HG03571 (cell line): ENCODE measurements around the gene CCDC63.

Experiments
- ATAC-seq: cut with Tn5 transposase; IDR thresholded peaks from one replicate; pipeline ENCODE4 v1.9.1; 2021; ENCODE audit not compliant: unreplicated experiment

CCDC63 gene

DNA sequence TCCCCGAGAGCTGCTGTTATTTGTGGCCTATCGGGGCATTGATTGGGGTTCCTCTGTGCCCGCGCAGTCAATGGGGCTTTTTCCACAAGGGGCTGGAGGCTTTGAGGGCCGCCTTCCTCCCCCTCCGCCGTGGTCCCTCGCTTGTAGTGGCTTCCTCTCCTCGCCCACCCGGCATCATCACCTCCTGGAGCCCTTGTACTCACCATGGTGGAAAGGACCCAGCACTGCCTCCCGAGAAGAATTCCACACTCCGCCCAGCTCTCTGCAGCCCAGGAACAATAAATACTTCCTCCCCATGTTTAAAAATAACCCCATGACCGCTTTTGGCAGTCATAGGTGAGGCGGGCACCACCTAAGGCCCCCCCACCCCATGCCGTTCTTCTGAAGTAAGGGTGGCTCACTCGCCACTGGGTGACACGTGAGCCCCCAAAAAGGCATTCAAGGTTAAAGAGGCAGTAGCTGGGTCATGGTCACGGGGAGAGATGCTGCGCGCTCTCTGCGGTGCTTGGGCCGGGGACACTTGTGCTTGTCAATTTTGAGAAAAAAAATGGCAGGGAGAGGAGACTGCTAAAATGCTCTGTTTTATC, 73.6 kb downstream of the CCDC63 start, which contains the start of gene MYL2:
MYL2 (minus strand) TSS at position 256 of the 587 bp plus-strand sequence; CDS start at position 206, 50 bp downstream.
- ATAC-seq, result no peak

DNA sequence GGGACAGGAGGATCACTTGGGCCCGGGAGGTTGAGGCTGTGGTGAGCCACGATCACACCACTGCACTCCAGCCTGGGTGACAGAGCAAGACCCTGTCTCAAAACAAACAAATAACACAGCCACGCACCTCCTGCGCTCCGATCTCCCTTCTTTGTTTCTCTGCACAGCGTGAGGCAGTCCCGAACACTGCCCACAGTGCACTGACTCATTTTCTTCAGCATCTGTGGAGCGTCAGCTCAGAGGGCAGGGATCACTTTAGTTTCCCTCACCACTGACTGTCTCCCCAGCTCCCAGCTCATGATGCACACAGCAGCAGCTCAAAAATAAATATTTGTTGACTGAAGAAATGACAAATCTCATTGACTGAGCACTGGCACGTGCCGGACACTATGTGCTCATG, 74.5 kb downstream of the CCDC63 start:
- no peak for ATAC-seq

DNA sequence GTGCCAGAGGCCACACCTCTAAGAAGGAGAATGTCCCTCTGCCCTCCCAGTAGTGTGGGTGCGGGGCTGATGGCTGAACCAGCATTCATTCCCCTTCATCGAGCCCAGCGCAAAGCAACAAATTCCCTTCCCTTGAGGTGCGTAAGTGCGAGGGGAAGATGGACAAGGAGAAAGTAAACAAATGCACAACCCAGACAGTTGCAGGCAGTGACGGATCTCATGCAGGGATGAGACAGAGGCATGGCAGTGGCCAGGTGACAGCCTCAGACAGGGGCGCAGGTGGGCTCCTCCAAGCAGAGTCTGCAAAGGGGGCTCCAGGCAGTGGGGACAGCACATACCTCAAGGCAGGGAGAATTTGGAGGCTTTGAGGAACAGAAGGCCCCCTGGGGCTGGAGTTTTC, 75.9 kb downstream of the CCDC63 start:
- ATAC-seq, result no peak

DNA sequence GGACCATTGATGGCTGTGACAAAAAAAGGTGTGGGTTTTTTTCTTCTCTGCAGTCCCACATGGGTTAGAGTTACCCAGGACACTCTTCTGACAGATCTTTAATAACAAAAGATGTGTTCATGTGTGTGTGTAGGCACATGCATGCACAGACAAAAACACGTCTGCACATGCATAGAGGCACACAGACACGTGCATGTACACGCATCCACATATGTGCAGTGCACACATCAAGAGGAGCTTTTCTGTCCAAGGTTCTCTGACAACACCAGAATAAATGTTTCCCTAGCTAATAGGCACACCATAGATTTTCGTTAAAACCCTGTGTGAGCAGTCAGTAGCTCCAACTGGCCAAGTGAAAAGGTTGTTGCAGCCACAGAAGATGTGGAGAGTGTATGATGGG, 76.4 kb downstream of the CCDC63 start:
- no peak for ATAC-seq

DNA sequence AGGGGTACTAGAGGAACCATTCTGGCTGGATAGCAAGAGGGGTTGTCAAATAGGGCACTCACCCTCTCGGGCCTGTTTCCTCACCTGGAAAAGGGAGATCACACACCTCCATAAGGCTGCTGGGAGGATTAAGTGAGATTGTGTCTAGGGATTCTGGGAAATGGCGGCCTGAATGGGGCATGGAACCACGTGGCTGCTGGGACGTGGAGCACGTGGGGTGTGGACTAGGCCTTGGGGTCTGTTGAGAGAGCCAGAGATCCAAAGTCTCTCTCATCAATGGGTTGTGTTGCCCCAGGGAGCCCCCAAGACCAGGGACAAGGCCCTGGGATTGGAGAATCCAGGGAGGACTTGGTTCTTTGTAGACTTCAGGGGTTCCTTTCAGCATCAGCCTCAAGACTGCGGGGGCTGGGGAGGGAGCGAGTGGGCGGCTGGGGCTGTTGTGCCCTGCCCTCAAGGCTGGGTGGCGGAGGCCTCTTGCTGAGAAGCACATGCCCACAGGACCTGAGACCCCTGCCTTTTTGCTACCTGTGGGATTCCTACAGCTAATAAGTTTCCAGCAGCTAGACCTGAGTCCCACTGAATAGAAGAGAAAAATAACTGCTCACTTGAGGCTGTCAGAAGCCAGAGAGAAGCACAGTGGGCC, 77.0 kb downstream of the CCDC63 start:
- no peak for ATAC-seq

DNA sequence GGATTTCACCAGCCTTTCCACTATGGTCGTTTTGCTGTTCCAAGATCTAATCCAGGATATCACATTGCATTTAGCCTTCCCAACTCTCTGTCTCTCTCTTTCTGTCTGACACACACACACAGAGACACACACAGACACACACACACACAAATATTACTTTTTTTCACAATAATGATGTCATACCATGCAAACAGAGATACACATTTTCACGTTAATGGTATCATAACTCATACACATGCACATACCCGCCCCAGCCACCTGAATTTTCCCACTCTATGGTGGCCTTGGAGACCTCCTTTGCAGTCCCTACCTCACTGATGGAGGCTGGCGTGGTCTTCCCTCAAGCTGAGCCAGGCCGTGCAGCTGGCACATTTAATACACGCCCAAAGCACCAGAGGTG, 80.8 kb downstream of the CCDC63 start:
- no peak for ATAC-seq

DNA sequence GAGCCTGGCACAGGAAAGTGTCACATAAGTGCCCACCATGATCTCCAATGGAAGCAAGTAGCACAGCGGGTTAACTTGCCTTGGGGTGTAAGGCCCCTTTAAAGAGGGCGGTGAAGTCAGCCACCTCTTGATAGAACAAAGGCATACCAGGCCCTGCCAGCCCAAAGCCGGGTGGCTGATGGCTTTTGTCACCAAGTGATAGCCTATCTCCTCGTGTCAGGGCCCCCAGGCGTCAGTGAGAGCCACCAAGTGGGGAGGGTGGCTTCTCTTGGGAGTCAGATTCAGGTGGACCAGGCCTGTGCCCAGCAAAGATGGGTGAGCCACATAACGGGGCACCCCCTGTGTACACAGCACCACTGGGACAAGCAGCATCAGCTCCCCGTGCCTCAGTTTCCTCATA, 81.9 kb downstream of the CCDC63 start:
- no peak for ATAC-seq

DNA sequence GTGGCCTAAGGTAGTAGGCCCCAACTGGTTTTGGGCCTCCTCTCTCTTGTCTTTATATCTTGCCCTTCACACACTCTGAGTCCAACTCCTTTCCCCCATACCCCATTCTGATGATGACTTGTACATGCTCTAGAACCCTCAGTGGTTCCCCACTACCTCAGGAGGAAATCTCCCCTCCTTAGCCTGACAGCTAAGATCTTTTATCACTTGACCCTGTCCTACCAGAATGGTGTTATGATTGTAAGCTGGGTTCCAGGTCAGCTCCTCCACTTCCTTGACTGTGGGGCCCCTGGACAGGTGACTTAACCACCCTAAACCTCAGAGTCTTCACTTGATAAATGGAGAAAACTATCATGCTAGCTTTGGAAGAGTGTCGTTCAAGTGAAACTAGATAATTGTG, 83.0 kb downstream of the CCDC63 start:
- ATAC-seq, result no peak

DNA sequence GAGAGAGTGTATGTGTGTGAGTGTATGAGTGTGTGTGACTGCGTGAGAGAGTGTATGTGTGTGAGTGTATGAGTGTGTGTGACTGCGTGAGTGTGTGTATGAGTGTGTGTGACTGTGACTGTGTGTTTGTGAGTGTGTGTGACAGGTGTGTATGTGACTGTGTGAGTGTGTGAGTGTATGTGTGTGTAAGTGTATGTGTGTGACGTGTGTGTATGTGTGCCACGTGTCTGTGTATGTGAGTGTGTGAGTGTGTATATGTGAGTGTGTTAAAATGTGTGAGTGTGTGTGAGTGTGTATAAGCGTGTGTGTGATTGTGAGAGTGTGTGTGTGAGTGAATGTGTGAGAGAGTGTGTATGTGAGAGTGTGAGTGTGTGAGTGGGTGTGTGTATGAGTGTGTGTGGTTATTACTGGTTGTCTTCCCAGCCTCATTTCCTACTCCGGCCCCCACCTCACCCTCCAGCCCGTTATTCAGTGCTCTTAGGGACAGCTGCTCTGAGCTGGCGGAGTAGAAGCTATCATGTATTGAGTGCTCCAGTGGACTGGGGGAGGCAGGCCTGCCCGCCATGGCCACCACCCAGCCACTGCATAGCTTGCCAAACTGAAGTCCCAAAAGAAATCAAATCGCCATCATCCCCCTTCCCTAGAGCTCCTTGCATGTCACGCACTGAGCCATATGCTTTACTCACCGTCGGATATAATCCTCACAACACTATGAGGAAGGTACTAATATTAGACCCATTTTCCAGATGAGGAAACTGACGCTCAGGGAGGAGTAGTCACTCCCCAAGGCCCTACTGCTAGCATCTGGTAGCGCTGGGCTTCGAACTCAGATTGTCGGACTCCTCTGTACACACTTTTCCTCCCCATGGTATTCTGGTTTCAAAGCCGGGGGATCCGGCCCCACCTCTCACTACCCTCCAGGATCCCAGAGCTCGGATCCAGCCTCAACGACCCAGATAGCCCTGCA, 83.8 kb downstream of the CCDC63 start:
- no peak for ATAC-seq

DNA sequence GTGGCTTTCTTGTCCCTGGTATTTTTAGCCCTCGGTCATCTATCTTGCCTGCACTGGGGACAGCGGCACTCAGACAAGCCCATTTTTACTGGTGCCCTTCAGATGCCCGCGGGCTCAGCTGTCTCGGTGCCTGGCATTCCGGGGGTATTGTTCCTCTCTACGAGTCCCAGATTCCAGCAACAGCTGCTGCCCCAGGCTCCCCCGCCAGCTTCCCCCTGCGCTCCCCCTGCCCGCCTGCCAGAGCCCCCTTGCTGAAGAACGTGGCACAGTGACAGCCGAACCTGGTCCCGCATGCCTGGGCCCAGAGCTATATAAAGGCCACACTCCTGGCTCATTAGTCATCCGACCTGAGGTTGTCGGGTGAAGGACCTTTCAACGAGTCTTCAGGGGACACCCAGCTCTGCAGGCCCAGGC, 84.5 kb downstream of the CCDC63 start:
- ATAC-seq, result no peak

DNA sequence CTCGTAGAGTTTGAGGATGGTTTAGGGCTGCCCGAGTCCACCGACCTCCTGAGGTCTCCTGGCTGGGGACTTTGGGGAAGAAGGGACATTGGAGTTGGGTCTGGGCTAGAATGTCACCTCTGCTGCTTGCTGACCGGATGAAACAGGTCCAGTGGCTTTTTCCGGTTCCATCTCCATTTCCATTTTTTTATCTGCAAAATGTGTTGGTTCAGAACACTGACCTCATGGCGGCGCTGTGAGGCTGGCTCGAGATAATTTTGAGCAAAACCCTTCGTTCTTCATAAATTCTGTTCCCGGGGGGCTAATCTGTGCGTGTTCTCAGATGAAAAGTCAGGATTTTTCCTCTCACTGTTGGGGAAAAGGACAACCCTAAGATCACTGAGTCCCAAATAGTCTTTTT, 85.3 kb downstream of the CCDC63 start:
- ATAC-seq, result no peak

DNA sequence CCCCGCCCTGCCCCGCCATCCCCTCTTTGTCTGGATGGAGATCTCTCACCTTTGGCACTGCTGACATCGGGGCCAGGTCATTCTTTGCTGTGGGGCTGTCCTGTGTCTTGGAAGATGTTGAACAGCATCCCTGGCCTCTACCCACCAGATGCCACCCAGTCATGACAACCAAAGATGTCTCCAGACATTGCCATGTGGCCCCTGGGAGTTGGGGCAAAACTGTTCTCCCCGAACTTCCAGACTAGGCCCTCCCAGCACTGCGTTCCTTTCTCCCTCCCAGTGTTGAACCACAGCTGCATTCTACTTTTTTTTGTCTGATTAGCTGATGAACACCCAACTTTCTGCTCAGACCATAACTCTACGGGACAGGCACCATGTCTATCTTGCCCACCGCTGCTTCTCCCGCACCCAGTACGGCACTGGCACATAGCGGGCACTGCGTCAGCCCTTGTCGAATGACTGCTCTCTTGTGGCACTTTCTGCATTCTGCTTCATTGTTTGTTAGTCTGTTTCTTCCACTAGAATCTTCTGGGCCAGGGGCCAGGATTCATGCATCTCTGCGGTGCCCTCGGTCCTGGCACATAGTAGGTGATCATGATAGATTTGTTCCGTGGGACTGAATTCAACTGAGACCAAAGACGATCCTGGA, 86.7 kb downstream of the CCDC63 start:
- ATAC-seq, result no peak

DNA sequence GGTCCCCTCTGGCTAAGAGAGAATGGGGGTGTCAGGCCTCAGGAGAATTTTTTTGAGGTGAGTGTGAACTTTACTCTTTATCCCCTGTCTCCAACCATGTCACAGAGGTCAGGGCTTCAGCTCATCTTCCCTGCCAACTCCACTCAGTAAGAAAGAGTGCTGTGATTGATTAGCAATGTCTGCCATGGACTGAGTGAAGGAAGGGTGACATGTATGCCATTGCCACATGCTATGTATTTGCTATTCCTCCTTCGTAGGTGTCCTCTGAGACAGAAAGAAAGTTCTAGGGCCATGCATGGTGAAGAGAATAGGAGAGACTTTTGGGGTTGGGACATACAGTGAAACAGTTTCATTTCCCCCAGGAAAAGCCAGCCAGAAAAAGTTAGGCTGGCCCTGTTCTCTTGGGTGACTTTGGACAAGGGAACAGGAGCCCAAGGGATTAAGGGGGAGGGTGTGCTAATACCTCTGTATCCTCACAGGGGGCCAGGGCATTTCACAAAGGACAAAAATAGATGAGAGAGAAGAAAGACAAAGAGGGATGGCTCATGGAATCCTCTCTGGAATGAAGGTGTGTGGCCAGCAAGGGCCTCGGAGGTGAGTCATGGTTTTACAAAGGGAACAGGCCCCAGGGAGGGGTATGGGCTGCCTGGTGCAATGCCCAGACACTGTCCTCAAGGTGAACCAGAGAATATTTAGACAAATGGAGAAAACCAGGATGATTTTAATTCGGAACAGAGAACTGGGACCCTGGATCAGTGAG, 87.5 kb downstream of the CCDC63 start:
- no peak for ATAC-seq

DNA sequence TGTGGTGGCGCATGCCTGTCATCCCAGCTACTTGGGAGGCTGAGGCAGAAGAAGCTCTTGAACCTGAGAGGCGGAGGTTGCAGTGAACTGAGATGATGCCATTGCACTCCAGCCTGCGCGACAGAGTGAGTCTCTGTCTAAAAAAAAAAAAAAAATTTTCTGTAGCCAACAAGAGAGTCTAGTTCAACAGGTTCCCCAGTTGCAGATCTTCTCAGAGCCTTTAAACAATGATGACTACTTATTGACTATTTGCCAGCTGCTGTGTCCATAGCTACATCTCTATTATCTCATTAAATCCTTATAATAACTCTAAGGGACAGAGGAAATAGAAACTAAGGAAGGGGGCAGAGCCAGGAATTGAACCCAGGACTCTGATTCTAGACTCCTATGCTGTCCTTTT, 88.8 kb downstream of the CCDC63 start:
- no peak for ATAC-seq

DNA sequence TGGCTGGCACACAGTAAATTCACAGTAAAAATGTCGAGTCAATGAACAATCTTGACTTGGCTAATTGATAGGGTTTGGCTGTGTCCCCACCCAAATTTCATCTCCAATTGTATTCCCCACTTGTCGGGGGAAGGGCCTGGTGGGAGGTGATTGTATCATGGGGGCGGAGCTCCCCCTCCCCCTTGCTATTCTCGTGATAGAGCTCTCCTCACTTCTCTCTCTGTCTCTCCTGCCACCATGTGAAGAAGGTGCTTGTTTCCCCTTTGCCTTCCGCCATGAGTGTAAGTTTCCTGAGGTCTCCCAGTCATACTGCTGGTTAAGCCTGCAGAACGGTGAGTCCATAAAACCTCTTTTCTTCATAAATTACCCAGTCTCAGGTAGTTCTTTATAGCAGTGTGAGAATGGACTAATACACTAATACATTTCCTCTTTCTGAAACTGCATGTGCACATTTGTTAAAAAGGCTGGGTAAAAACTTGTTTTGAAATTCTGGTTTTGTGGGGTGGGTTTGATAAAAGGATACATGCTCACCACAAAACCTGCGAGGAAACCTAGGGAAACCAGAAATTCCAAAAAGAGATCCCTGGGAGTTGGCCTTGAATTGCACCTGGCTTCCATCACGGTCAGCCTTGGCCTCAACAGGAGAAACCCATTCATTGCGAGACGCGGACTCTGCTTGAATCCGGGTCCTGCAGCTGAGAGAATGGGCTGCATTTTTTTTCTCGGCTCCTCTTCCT, 89.7 kb downstream of the CCDC63 start:
- ATAC-seq, result no peak

DNA sequence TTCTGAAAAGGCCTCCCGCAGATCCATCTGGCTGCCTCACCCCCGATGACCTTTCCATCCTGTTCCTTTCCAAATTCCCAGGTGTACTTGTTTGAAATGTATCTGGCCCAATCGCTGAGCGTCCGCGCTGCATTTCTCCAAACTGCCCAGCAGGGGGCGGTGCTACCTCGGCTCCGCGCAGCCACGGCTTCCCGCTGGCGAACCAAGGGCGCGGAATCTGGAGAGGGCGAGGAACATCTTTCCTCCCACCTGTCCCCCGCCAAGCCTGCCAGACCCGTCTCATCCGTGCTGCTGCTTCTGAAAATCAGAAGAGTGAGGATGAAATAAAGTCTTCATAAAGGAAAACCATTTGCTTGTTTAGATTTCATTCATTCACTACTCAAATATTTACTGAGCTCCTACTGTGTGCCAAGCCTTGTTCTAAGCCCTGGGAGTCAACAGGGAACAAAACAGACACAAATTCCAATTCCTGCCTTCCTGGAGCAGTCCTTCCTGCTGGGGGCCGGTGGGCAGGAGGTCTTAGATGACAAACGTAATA, 90.4 kb downstream of the CCDC63 start:
- no peak for ATAC-seq

DNA sequence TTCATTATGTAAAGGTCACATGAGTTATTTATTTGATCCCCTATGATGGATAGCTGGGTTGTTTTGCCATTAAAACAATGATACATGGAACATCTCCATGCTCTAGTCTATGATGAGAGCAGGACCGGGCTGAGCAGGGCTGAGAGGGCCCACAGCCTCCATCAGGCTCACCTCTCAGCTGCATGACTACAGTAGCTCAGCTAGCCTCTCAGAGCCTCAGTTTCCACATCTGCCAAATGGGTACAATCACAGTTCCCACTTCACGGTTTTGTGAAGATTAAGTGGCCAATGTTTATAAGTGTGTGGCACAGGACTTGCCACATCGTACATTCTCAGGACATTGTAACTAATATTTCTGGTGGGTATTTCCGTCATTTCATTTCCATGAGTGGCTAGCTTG, 93.5 kb downstream of the CCDC63 start:
- ATAC-seq, result no peak

DNA sequence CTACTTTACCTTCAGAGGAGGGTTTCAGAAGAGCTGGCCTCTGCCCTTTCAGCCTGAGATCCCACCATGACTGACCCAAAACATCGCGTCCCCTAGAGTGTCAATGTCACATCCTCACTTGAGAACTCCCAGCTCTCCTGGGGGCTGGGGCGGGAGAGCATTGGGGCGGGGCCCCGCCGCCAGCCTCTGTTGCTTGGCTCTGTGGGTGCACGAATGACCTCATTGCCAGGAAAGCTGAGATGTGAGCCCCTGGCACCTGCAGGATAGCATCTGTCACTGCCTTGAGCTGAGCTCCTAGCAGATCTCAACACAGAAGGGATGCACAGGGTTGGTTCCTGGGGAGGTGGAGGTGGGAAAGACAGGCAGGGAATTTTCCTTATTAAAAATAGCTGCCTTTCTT, 94.1 kb downstream of the CCDC63 start:
- no peak for ATAC-seq

DNA sequence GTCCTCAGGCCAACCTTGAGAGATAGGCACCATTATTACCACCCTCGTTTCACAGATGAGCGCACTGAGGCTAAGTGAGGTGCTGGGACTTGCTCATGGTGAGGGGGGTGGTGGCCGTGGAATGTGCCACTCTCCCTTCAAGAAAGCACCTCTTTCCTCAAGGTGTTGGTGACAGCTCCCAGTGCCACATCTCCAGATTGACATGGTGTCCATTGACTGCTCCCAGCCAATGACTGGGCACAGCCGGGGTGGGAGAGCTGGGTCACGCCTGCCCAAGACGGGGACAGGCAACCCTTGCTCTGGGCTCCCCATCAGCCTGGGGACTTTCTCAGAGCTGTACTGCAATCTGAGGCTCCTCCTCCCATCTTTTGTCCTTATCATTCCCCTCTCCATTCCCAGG, 94.6 kb downstream of the CCDC63 start:
- no peak for ATAC-seq

DNA sequence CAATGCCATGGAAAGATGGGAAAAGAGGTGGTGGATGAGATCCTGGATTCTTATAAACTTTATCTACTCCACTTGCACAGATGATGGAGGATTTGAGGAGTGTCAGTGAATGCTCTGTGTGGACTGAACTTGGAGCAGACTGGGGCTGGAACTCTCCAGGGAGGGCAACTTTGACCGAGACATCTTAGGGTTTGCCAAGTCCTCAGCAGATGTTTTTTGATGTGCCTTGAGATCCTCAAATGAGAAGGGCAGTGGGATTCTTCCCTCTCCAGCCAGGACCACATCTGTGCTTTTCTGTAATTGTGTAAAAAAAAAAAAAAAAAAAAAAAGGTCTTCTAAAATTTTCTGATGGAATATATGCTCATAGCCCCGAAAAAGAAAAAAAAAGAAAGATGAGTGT, 96.6 kb downstream of the CCDC63 start:
- ATAC-seq, result no peak
